Measurements from ENCODE around the gene SCUBE1.

The SCUBE1 gene

GRCh38 chr22:43152357-43153071 is 190.7 kb downstream of the SCUBE1 start:
- DNase-seq (ENCODE audit: low spot score): peak; percentile 57
- in situ Hi-C loops (cut with MboI; ENCODE audit: low pct_unique_long_range_greater_than_20kb, low sequenced_read_pairs, unreplicated experiment): no loop called here
- no peak for TF ChIP-seq CTCF (IDR thresholded peaks at IDR 0.05; ENCODE audit: extremely low read depth, insufficient read depth, missing control alignments)

GRCh38 chr22:43152003-43152356 is 191.2 kb downstream of the SCUBE1 start:
- TF ChIP-seq CTCF (IDR thresholded peaks at IDR 0.05; ENCODE audit: extremely low read depth, insufficient read depth, missing control alignments): no peak
- in situ Hi-C loops (cut with MboI; ENCODE audit: low pct_unique_long_range_greater_than_20kb, low sequenced_read_pairs, unreplicated experiment): no loop called here
- no peak for DNase-seq (ENCODE audit: low spot score)

DNA sequence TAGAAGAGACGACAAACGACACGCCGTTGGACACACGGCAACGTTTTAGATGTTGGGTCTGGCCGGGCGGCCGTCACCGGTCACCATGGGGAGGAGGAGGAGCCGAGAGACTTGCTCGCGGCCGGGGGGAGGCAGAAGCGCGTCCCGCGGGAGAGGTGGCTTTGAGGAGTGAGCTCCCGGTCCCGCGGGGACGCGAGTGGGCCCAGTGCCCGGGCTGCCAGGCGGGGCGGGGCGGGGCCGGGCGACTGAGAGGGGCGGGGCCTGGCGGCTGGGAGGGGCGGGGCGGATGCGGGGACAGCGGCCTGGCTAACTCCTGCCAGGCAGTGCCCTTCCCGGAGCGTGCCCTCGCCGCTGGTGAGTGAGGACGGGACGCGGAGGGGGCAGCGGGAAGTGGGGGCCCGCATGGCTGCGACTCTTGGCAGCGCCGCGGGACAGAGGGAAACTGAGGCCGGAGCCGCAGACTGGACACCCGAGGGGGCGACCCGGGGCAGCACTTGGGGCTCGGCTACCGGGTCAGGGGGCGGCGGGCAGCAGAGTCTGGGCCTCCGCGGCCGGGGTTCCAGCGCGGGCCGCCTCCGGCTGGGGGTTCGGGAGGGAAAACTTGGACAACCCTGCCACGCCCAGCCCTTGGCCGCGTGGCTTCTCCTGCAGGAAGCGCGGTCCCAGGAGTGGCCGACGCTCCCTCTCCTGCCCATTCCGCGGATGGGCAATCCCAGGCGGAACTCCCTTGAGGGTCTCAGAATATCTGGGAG is 191.7 kb downstream of the SCUBE1 start, which contains the start of gene TSPO:
TSPO (plus strand) TSS at position 309 of the 752 bp plus-strand sequence. CDS start 7,680 bp downstream, outside the sequence.
- TF ChIP-seq CTCF (IDR thresholded peaks at IDR 0.05; ENCODE audit: extremely low read depth, insufficient read depth, missing control alignments): no peak
- in situ Hi-C loops (cut with MboI; ENCODE audit: low pct_unique_long_range_greater_than_20kb, low sequenced_read_pairs, unreplicated experiment): no loop called here
- DNase-seq (ENCODE audit: low spot score): peak; percentile 78

DNA sequence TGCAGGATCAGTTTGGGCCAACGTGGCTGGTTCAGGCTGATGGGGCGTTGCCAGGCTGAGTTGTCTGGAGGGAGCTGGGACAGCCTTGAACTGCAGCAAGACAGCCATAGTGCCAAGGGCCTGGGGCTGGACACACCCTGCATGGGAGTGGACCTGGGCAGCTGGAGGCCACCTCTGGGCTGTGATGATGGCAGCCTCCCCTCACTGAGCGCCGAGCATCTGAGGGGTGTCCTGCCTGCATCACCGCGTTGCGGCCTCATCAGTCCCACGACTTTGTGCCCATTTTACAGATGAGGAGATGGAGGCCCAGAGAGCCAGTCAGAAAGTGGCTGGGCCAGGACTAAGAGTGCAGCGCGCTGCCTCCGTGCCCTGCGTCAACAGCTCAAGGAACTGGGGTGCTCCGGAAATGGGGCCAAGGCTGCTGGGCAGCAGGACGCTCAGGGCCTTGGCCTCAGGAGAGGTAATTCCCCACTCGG is 192.4 kb downstream of the SCUBE1 start:
- in situ Hi-C loops (cut with MboI; ENCODE audit: low pct_unique_long_range_greater_than_20kb, low sequenced_read_pairs, unreplicated experiment): no loop called here
- no peak for DNase-seq (ENCODE audit: low spot score)
- no peak for TF ChIP-seq CTCF (IDR thresholded peaks at IDR 0.05; ENCODE audit: extremely low read depth, insufficient read depth, missing control alignments)

- in situ Hi-C loops (cut with MboI; ENCODE audit: low pct_unique_long_range_greater_than_20kb, low sequenced_read_pairs, unreplicated experiment): no loop called here
- no peak for DNase-seq (ENCODE audit: low spot score)
Measured at GRCh38 chr22:43148581-43148980, 194.6 kb downstream of the SCUBE1 start.

DNA sequence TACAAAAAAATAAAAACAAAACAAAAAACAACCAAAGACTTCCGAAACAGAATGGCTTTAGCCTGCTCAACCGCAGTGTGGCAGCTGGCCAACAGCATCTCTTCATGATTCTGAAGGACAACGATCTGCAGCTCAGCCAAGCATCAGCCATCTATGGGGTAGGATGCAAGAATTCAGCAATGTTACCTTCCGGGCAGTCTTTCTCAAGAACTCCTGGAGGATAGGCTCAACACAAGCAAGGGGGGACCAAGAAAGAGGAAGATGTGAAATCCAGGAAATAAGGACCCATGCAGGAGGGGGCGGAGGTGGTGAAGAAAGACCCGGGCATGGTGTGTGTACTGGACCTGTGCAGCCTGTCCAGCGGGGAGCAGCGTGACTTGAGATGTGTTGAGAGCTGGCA is 195.4 kb downstream of the SCUBE1 start:
- TF ChIP-seq CTCF (IDR thresholded peaks at IDR 0.05; ENCODE audit: extremely low read depth, insufficient read depth, missing control alignments): no peak
- in situ Hi-C loops (cut with MboI; ENCODE audit: low pct_unique_long_range_greater_than_20kb, low sequenced_read_pairs, unreplicated experiment): no loop called here
- DNase-seq (ENCODE audit: low spot score): no peak

More at GRCh38 chr22:43148581-43148980, 194.6 kb downstream of the SCUBE1 start:
- no peak for TF ChIP-seq CTCF (IDR thresholded peaks at IDR 0.05; ENCODE audit: extremely low read depth, insufficient read depth, missing control alignments)

All from GM13977 (cell line).